ENCODE results near the gene DNAH11.

The DNAH11 gene

GRCh38 chr7:21550076-21550475 is 7.2 kb downstream of the DNAH11 start:
- H3K27me3 ChIP-seq (ENCODE audit: control insufficient read depth, insufficient read depth, low read length) = no peaks in the 10 kb centered on the region
- no peaks in the 10 kb centered on the region for H3K36me3 ChIP-seq (ENCODE audit: control insufficient read depth, insufficient read depth, low read length)
- H3K27ac ChIP-seq (ENCODE audit: low read depth, low read length) = no peak overlapping the region
- peaks cover 30% of the 10 kb centered on the region for H3K4me1 ChIP-seq (ENCODE audit: control insufficient read depth, insufficient read depth, low read length)
- no peak overlapping the region for H3K9ac ChIP-seq (ENCODE audit: low read depth, low read length)
- no peak overlapping the region for H3K4me3 ChIP-seq (ENCODE audit: low read depth, low read length)
- no peaks in the 10 kb centered on the region for H3K9me3 ChIP-seq (ENCODE audit: control insufficient read depth, insufficient read depth, low read length)

- H3K4me1 ChIP-seq (ENCODE audit: control insufficient read depth, insufficient read depth, low read length) = peaks cover 21% of the 10 kb centered on the region
- H3K27me3 ChIP-seq (ENCODE audit: control insufficient read depth, insufficient read depth, low read length) = no peaks in the 10 kb centered on the region
- H3K9ac ChIP-seq (ENCODE audit: low read depth, low read length) = no peak overlapping the region
- H3K9me3 ChIP-seq (ENCODE audit: control insufficient read depth, insufficient read depth, low read length) = no peaks in the 10 kb centered on the region
- H3K27ac ChIP-seq (ENCODE audit: low read depth, low read length) = no peak overlapping the region
- H3K4me3 ChIP-seq (ENCODE audit: low read depth, low read length) = no peak overlapping the region
- no peaks in the 10 kb centered on the region for H3K36me3 ChIP-seq (ENCODE audit: control insufficient read depth, insufficient read depth, low read length)
Measured at GRCh38 chr7:21550821-21551531, 8.1 kb downstream of the DNAH11 start.

GRCh38 chr7:21562385-21562784 is 19.5 kb downstream of the DNAH11 start:
- Histone ChIP-seq H3K27me3 (ENCODE audit: control insufficient read depth, insufficient read depth, low read length) (no peaks in the 10 kb centered on the region), H3K4me3 (ENCODE audit: low read depth, low read length) (no peak overlapping the region), H3K9ac (ENCODE audit: low read depth, low read length) (no peak overlapping the region), H3K36me3 (ENCODE audit: control insufficient read depth, insufficient read depth, low read length) (peaks cover 11% of the 10 kb centered on the region), H3K9me3 (ENCODE audit: control insufficient read depth, insufficient read depth, low read length) (no peaks in the 10 kb centered on the region), H3K4me1 (ENCODE audit: control insufficient read depth, insufficient read depth, low read length) (no peaks in the 10 kb centered on the region; the same call in 1 of the 2 replicates), H3K27ac (ENCODE audit: low read depth, low read length) (no peak overlapping the region)

- Histone ChIP-seq H3K36me3 (ENCODE audit: control insufficient read depth, insufficient read depth, low read length) (0 out of 2 replicates have a peak, but pooled peaks cover 4% of the 10 kb centered on the region), H3K4me1 (ENCODE audit: control insufficient read depth, insufficient read depth, low read length) (no peaks in the 10 kb centered on the region; the same call in none of the 2 replicates), H3K27me3 (ENCODE audit: control insufficient read depth, insufficient read depth, low read length) (no peaks in the 10 kb centered on the region), H3K27ac (ENCODE audit: low read depth, low read length) (no peak overlapping the region), H3K4me3 (ENCODE audit: low read depth, low read length) (no peak overlapping the region), H3K9me3 (ENCODE audit: control insufficient read depth, insufficient read depth, low read length) (no peaks in the 10 kb centered on the region), H3K9ac (ENCODE audit: low read depth, low read length) (no peak overlapping the region)
Measured at GRCh38 chr7:21565614-21566013, 22.8 kb downstream of the DNAH11 start.

- H3K4me1 ChIP-seq (ENCODE audit: control insufficient read depth, insufficient read depth, low read length) = peaks cover 4% of the 10 kb centered on the region
- no peak overlapping the region for H3K27ac ChIP-seq (ENCODE audit: low read depth, low read length)
- no peaks in the 10 kb centered on the region for H3K9me3 ChIP-seq (ENCODE audit: control insufficient read depth, insufficient read depth, low read length)
- no peak overlapping the region for H3K4me3 ChIP-seq (ENCODE audit: low read depth, low read length)
- H3K27me3 ChIP-seq (ENCODE audit: control insufficient read depth, insufficient read depth, low read length) = no peaks in the 10 kb centered on the region
- 0 out of 2 replicates have a peak, but pooled peaks cover 1% of the 10 kb centered on the region for H3K36me3 ChIP-seq (ENCODE audit: control insufficient read depth, insufficient read depth, low read length)
- H3K9ac ChIP-seq (ENCODE audit: low read depth, low read length) = no peak overlapping the region
Measured at GRCh38 chr7:21566094-21566493, 23.3 kb downstream of the DNAH11 start.

GRCh38 chr7:21568762-21569161 is 25.9 kb downstream of the DNAH11 start:
- no peaks in the 10 kb centered on the region for H3K27me3 ChIP-seq (ENCODE audit: control insufficient read depth, insufficient read depth, low read length)
- no peaks in the 10 kb centered on the region for H3K9me3 ChIP-seq (ENCODE audit: control insufficient read depth, insufficient read depth, low read length)

GRCh38 chr7:21572331-21573313 is 29.8 kb downstream of the DNAH11 start:
- peaks cover 5% of the 10 kb centered on the region; the same call in 1 of the 2 replicates for H3K4me1 ChIP-seq (ENCODE audit: control insufficient read depth, insufficient read depth, low read length)
- no peak overlapping the region for H3K27ac ChIP-seq (ENCODE audit: low read depth, low read length)
- no peak overlapping the region for H3K4me3 ChIP-seq (ENCODE audit: low read depth, low read length)
- no peaks in the 10 kb centered on the region for H3K36me3 ChIP-seq (ENCODE audit: control insufficient read depth, insufficient read depth, low read length)
- H3K27me3 ChIP-seq (ENCODE audit: control insufficient read depth, insufficient read depth, low read length) = no peaks in the 10 kb centered on the region
- no peaks in the 10 kb centered on the region for H3K9me3 ChIP-seq (ENCODE audit: control insufficient read depth, insufficient read depth, low read length)
- no peak overlapping the region for H3K9ac ChIP-seq (ENCODE audit: low read depth, low read length)

More at GRCh38 chr7:21568762-21569161, 25.9 kb downstream of the DNAH11 start:
- no peak overlapping the region for H3K9ac ChIP-seq (ENCODE audit: low read depth, low read length)
- peaks cover 5% of the 10 kb centered on the region for H3K4me1 ChIP-seq (ENCODE audit: control insufficient read depth, insufficient read depth, low read length)
- H3K36me3 ChIP-seq (ENCODE audit: control insufficient read depth, insufficient read depth, low read length) = no peaks in the 10 kb centered on the region
- no peak overlapping the region for H3K27ac ChIP-seq (ENCODE audit: low read depth, low read length)
- H3K4me3 ChIP-seq (ENCODE audit: low read depth, low read length) = no peak overlapping the region

- no peaks in the 10 kb centered on the region for H3K36me3 ChIP-seq (ENCODE audit: control insufficient read depth, insufficient read depth, low read length)
- no peak overlapping the region for H3K27ac ChIP-seq (ENCODE audit: low read depth, low read length)
- no peak overlapping the region for H3K4me3 ChIP-seq (ENCODE audit: low read depth, low read length)
- H3K9me3 ChIP-seq (ENCODE audit: control insufficient read depth, insufficient read depth, low read length) = no peaks in the 10 kb centered on the region
- H3K9ac ChIP-seq (ENCODE audit: low read depth, low read length) = no peak overlapping the region
- no peaks in the 10 kb centered on the region for H3K27me3 ChIP-seq (ENCODE audit: control insufficient read depth, insufficient read depth, low read length)
- no peaks in the 10 kb centered on the region for H3K4me1 ChIP-seq (ENCODE audit: control insufficient read depth, insufficient read depth, low read length)
Measured at GRCh38 chr7:21579341-21580072, 36.7 kb downstream of the DNAH11 start.

- Histone ChIP-seq H3K27me3 (ENCODE audit: control insufficient read depth, insufficient read depth, low read length) (no peaks in the 10 kb centered on the region), H3K4me1 (ENCODE audit: control insufficient read depth, insufficient read depth, low read length) (no peaks in the 10 kb centered on the region), H3K4me3 (ENCODE audit: low read depth, low read length) (no peak overlapping the region), H3K9me3 (ENCODE audit: control insufficient read depth, insufficient read depth, low read length) (no peaks in the 10 kb centered on the region), H3K36me3 (ENCODE audit: control insufficient read depth, insufficient read depth, low read length) (no peaks in the 10 kb centered on the region), H3K9ac (ENCODE audit: low read depth, low read length) (no peak overlapping the region), H3K27ac (ENCODE audit: low read depth, low read length) (no peak overlapping the region)
Measured at GRCh38 chr7:21580073-21580521, 37.3 kb downstream of the DNAH11 start.

GRCh38 chr7:21585070-21585724 is 42.4 kb downstream of the DNAH11 start:
- H3K9ac ChIP-seq (ENCODE audit: low read depth, low read length) = no peak overlapping the region
- no peaks in the 10 kb centered on the region for H3K36me3 ChIP-seq (ENCODE audit: control insufficient read depth, insufficient read depth, low read length)
- H3K9me3 ChIP-seq (ENCODE audit: control insufficient read depth, insufficient read depth, low read length) = no peaks in the 10 kb centered on the region
- no peak overlapping the region for H3K4me3 ChIP-seq (ENCODE audit: low read depth, low read length)
- no peaks in the 10 kb centered on the region for H3K27me3 ChIP-seq (ENCODE audit: control insufficient read depth, insufficient read depth, low read length)
- H3K27ac ChIP-seq (ENCODE audit: low read depth, low read length) = no peak overlapping the region
- no peaks in the 10 kb centered on the region for H3K4me1 ChIP-seq (ENCODE audit: control insufficient read depth, insufficient read depth, low read length)
